ENCODE results near the gene EIF6. TPM values are rescaled to one million over a fixed set of nuclear protein-coding genes. Genes with fewer than 3 reads are reported as not detected.

Gene EIF6
- polyA plus RNA-seq, 3 donors, result 94.3 to 222 (median 190) TPM

DNA sequence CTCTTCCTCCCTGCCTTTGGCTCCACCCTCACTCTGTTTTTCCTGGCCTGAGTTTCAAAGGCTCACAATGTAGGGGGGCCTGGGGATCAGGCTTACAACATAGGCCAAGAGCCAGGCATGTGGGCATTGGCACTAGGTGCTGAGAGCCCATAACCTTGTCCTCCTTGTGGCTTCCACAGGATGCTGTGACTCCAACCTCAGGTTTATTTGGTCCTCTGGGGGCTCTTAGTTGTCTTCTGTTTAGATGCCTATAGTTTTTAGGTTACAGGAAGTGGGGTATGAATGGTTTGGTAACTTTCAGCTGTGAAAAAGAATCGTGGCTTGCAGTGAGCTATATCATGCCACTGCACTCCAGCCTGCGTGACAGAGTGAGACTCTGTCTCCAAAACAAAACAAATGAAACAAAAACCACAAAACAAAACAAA, 32.5 kb downstream of the EIF6 start:
- Mint-ChIP-seq H3K27ac (peak overlapping the region in 4 of 7 donors; percentile 6 to 61 (median 20)), H3K4me1 (peaks cover 14% of the 10 kb centered on the region), H3K36me3 (peaks cover 8 to 13% of the 10 kb centered on the region in 2 donors), H3K4me3 (no peak overlapping the region), H3K27me3 (ENCODE audit: low read depth in 3 of 3) (no peaks in the 10 kb centered on the region), H3K9me3 (no peaks in the 10 kb centered on the region)
- Histone ChIP-seq H3K27ac (ENCODE audit: low read depth in 1 of 2, low read length in 2 of 2) (no peak overlapping the region), H3K27me3 (ENCODE audit: control insufficient read depth in 2 of 2, insufficient read depth in 2 of 2, low read length in 2 of 2) (no peaks in the 10 kb centered on the region), H3K4me2 (replicated peaks; ENCODE audit: extremely low read depth, low read length, poor library complexity, severe bottlenecking) (no peak overlapping the region), H3K9me3 (replicated peaks in 1 of 2; ENCODE audit: control insufficient read depth in 1 of 2, insufficient read depth in 1 of 2, low read length in 2 of 2) (no peaks in the 10 kb centered on the region), H3K36me3 (replicated peaks in 1 of 2; ENCODE audit: control insufficient read depth in 1 of 2, insufficient read depth in 2 of 2, low read length in 2 of 2) (peaks cover 2 to 11% of the 10 kb centered on the region in 2 donors), H3K4me3 (replicated peaks in 1 of 3; ENCODE audit: low read depth in 2 of 3, low read length in 3 of 3) (no peak overlapping the region), H3K79me2 (ENCODE audit: insufficient read depth, low read length) (no peaks in the 10 kb centered on the region), H3K4me1 (ENCODE audit: control insufficient read depth in 1 of 2, insufficient read depth in 2 of 2, low read length in 2 of 2) (no peaks in the 10 kb centered on the region), H3K9ac (ENCODE audit: insufficient read depth, low read length, poor library complexity, severe bottlenecking) (no peak overlapping the region), H4K20me1 (ENCODE audit: insufficient read depth, low read length) (no peaks in the 10 kb centered on the region), H2AFZ (ENCODE audit: insufficient read depth, low read depth, low read length, poor library complexity, severe bottlenecking) (no peak overlapping the region)
- WGBS (ENCODE audit: insufficient coverage), result 75% methylated on average over 1 of the region's 2 CpGs
- no peak for TF ChIP-seq CTCF (IDR thresholded peaks at IDR 0.05)
- DNase-seq, result no peak
- intact Hi-C loops (cut with micrococcal nuclease), result no loop called here

- Mint-ChIP-seq H3K36me3 (peaks cover 6 to 14% of the 10 kb centered on the region in 2 donors), H3K27me3 (ENCODE audit: low read depth in 3 of 3) (no peaks in the 10 kb centered on the region), H3K4me1 (peaks cover 14% of the 10 kb centered on the region), H3K9me3 (no peaks in the 10 kb centered on the region), H3K4me3 (no peak overlapping the region), H3K27ac (no peak overlapping the region)
- no peaks in the 10 kb centered on the region for H3K79me2 ChIP-seq (ENCODE audit: insufficient read depth, low read length)
- intact Hi-C loops (cut with micrococcal nuclease), result no loop called here
- no peak overlapping the region for H3K4me3 ChIP-seq (replicated peaks in 1 of 3; ENCODE audit: low read depth in 2 of 3, low read length in 3 of 3)
- no peak overlapping the region for H3K9ac ChIP-seq (ENCODE audit: insufficient read depth, low read length, poor library complexity, severe bottlenecking)
- H3K4me1 ChIP-seq (ENCODE audit: control insufficient read depth in 1 of 2, insufficient read depth in 2 of 2, low read length in 2 of 2), result no peaks in the 10 kb centered on the region
- H4K20me1 ChIP-seq (ENCODE audit: insufficient read depth, low read length), result no peaks in the 10 kb centered on the region
- H3K36me3 ChIP-seq (replicated peaks in 1 of 2; ENCODE audit: control insufficient read depth in 1 of 2, insufficient read depth in 2 of 2, low read length in 2 of 2), result peaks cover 2 to 11% of the 10 kb centered on the region in 2 donors
- H3K27me3 ChIP-seq (ENCODE audit: control insufficient read depth in 2 of 2, insufficient read depth in 2 of 2, low read length in 2 of 2), result no peaks in the 10 kb centered on the region
- H3K27ac ChIP-seq (ENCODE audit: low read depth in 1 of 2, low read length in 2 of 2), result no peak overlapping the region
- 100% methylated on average over 1 of the region's 2 CpGs for whole genome bisulfite sequencing (ENCODE audit: insufficient coverage)
- TF ChIP-seq CTCF (IDR thresholded peaks at IDR 0.05), result no peak
- H3K9me3 ChIP-seq (replicated peaks in 1 of 2; ENCODE audit: control insufficient read depth in 1 of 2, insufficient read depth in 1 of 2, low read length in 2 of 2), result no peaks in the 10 kb centered on the region
- no peak overlapping the region for H3K4me2 ChIP-seq (replicated peaks; ENCODE audit: extremely low read depth, low read length, poor library complexity, severe bottlenecking)
- DNase-seq, result no peak
- no peak overlapping the region for H2AFZ ChIP-seq (ENCODE audit: insufficient read depth, low read depth, low read length, poor library complexity, severe bottlenecking)
These were observed 33.0 kb downstream of the EIF6 start for GRCh38 chr20:35251613-35251940.
